GM12875 (cell line): ENCODE data around the gene SLC22A3.

Source experiments
- H3K4me3 ChIP-seq: one replicate; pipeline ENCODE4 v1.5.1; 2011; ENCODE audit warnings: low read depth, low read length, control low read depth
- TF ChIP-seq, protein P1 (sequence below): IDR thresholded peaks from 2 replicates; pipeline ENCODE4 v1.5.1; 2011; ENCODE audit warnings: low read depth, mild to moderate bottlenecking, control low read depth, inconsistent platforms, low read length, moderate library complexity, borderline replicate concordance; ENCODE audit not compliant: insufficient read depth

Gene SLC22A3

DNA sequence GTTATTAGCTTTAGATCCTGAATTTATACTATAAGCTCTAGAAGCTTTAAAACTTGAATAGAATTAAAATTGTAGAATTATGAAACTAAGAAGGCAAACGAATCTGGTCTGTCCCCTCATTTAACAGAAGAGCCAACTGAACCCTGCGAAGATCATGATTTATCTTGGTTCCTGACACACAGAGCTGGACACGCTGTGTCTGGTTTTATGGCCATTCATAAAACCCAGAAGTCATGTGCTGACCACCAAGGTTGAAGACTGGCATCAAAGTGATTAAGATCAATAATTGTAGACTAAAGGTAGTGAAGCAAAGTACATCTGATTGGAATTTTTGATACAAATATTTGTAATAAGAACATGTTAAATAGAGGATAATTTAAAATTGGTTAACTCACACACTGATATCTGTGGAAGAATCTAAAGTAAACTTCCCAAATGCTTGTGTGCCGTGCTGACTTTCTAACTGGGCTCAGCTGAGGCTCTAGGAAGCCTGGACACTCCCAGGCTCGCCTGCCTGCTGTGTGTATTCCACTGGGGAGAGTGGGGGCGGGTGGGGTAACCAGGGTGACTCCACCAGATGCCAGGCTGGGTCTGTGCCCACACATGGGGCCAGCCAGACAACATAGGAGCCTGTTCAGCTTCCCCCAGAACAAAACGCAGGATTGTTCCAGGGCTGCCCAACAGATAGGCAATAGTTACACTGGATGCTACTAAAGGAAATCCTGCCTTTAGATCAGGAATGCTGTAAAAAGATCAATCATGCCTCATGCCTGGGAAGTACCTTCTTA is 42.1 kb upstream of the SLC22A3 start:
- H3K4me3 ChIP-seq: no peak overlapping the region
- TF ChIP-seq, protein P1, sequence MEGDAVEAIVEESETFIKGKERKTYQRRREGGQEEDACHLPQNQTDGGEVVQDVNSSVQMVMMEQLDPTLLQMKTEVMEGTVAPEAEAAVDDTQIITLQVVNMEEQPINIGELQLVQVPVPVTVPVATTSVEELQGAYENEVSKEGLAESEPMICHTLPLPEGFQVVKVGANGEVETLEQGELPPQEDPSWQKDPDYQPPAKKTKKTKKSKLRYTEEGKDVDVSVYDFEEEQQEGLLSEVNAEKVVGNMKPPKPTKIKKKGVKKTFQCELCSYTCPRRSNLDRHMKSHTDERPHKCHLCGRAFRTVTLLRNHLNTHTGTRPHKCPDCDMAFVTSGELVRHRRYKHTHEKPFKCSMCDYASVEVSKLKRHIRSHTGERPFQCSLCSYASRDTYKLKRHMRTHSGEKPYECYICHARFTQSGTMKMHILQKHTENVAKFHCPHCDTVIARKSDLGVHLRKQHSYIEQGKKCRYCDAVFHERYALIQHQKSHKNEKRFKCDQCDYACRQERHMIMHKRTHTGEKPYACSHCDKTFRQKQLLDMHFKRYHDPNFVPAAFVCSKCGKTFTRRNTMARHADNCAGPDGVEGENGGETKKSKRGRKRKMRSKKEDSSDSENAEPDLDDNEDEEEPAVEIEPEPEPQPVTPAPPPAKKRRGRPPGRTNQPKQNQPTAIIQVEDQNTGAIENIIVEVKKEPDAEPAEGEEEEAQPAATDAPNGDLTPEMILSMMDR: no peak

GRCh38 chr6:160309718-160310117 is 38.5 kb upstream of the SLC22A3 start:
- no peak overlapping the region for H3K4me3 ChIP-seq
- TF ChIP-seq, protein P1: no peak

DNA sequence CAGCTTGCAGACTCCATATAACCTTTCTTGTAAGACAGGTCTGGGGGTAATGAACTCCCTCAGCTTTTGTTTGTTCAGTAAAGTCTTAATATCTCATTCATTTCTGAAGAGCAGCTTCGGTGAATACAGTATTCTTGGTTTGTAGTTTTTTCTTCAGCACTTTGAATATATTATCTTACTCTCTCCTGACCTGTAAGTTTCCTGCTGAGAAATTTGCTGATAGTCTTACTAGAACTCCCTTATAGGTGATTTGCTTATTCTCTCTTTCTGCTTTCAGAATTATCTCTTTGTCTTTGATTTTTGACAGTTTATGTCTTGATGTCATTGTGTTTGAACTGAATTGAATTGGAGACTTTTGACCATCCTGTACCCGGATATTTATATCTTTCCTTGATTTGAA is 35.3 kb upstream of the SLC22A3 start:
- H3K4me3 ChIP-seq: no peak overlapping the region
- TF ChIP-seq, protein P1: no peak

DNA sequence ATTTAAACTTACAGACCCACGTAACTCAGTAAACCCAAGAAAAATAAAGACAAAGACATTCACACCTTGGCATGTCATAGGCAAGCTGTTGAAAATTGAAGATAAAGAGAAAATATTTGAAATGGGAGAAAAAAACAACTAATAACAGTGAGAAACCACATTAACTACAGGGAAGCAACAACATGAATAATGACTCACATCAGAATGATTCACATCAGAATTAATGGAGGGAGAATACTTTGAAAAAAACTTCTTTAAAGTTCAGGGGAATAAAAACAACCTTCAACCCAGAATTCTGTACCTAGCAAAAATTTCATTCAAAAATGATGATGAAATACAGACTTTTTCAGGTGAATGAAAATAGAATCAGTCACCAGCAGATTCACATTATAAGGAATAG is 32.9 kb upstream of the SLC22A3 start:
- TF ChIP-seq, protein P1: no peak
- H3K4me3 ChIP-seq: no peak overlapping the region

DNA sequence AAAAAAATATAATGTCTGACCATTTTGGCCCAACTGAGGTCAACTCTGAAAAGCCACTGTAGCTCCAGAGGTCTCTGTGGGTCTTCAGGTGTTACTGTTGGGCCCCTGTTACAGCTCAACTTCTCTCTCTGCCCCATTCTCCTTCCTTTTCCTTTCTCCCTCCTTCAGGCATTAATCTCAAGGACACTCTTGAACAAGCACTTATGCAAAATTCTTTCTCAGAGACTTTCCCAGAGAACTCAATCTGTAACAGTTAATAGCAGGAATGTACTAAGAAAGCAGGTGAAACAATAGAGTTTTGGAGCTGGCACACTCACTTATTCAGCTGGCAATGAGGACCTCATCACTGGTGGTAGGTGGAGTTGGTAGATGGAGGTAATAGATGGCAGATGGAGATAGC is 31.9 kb upstream of the SLC22A3 start:
- TF ChIP-seq, protein P1: no peak
- no peak overlapping the region for H3K4me3 ChIP-seq

- TF ChIP-seq, protein P1: no peak
- no peak overlapping the region for H3K4me3 ChIP-seq
Measured at GRCh38 chr6:160319246-160319645, 28.9 kb upstream of the SLC22A3 start.

DNA sequence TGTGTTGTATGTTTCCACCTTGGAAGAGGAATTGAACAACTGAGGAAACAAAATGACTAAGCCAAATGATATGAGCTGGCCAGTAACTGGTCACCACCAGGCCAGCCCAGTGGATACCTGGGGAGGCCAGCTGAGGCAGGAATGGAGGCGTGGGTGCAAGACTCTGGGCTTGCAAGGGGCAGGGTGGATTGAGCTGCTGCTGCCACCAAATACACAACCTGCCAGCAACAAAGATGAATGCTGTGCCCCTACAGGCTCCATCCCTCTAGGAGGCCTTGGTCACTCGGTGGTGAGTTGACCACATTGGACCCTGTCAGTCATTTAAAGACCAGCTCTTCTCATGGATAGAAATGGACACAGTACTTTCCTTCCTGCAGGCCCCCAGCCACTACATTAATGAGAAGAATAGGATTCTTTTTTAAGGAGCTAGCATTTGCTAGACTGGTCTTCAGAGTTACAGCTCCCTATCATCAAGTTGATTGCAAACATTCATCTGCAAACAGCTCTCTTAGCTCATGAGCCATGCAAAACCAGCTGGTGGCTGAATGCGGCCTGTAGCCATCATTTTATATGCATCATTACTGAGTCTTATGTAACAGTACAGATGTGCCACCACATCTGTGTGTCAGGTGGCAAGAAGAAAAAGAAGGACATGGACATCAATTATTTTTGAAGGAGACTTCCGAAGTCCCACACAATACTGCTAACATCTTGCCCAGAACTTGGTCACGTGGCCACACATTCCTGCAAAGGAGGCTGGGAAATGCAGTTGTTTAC is 26.3 kb upstream of the SLC22A3 start:
- no peak overlapping the region for H3K4me3 ChIP-seq
- TF ChIP-seq, protein P1: no peak
